HG03159 (cell line): ENCODE data around the gene REC8.

Experiments used
- ATAC-seq: cut with Tn5 transposase; IDR thresholded peaks from one replicate; pipeline ENCODE4 v1.9.1; 2021; ENCODE audit warnings: mild to moderate bottlenecking, moderate library complexity; ENCODE audit not compliant: unreplicated experiment

The REC8 gene

GRCh38 chr14:24171422-24172260, at the start of gene REC8:
Gene REC8 (plus strand): TSS chr14:24172080. CDS start chr14:24172553, 473 bp downstream.
- ATAC-seq, result peak; percentile 80

DNA sequence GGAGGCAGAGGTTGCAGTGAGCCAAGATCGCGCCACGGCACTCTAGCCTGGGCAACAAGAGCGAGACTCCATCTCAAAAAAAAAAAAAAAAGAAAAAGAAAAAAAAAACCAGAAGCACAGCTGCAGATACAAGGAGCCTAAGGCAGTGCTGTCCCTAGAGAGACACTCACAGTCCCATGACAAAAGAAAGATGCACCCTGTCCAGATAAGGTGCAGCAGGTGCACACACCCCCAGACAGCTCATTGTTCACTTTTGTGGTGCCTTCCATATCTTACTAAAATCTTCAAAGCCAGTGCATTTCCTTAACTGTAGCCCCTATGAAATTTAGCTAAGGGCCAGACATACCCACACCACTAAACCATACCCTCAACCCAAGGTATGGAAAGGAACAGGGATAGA, 49.5 kb upstream of the REC8 start:
- no peak for ATAC-seq

GRCh38 chr14:24122898-24123297, 49.0 kb upstream of the REC8 start:
- no peak for ATAC-seq

DNA sequence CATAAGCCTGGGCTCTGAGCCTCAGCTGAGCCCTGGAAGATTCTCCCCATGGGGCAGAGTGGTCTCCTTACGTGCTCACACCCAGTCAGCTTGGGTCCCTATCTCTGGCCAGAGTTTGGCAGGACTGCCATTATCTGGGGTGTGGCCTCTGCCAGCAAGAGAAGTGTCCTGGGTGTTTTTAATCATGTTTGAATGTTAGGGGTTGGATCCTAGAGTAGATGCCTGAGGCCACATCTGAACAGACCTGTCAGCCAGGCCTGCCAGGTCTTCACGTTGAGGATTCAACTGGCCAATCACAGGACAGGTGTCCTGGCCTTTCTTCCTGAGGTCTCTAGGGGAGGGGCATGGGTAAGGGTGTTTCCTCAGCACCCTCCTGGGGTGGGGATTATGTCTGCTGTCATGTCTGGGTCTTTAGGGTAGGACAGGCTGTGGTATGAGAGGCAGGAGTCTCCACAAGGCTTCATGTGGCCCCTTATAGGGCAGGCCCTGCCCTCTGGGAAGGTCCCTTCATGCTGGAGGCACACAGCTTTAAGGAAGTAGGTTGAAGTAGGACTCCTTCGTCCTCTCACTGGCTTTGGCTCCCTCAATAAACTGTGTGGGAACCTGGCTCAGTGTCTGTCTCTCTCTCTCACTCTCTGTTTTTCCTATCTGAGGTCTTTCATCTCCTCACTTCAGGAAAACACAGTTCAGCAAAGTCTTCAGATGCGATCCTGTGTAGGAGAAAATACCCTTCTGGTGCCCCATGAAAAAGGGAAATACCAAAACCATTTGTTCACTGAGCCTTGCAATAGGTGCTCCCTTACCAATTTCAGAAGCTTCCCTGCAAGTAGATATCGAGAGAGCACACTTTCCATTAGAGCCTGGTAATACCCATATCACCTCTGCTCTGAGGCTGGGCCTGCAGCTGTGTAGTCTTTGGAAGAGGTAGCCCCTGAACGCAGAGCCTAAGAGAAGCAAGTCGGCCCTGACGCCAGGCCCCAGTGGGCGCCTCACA, 48.2 kb upstream of the REC8 start:
- ATAC-seq, result no peak

DNA sequence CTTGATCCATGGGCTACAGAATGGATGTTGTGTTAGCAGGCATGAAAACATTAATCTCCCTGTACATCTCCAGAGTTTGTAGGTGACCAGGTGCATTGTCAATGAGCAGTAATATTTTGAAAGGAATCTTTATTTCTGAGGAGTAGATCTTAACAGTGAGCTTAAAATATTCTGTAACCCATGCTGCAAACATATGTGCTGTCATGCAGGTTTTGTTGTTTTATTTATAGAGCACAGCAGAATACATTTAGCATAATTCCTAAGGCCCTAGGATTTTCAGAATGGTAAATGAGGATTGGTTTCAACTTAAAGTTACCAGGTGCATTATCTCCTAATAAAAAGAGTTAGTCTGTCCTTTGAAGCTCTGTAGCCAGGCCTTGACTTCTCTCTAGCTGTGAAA, 44.9 kb upstream of the REC8 start:
- ATAC-seq, result no peak

DNA sequence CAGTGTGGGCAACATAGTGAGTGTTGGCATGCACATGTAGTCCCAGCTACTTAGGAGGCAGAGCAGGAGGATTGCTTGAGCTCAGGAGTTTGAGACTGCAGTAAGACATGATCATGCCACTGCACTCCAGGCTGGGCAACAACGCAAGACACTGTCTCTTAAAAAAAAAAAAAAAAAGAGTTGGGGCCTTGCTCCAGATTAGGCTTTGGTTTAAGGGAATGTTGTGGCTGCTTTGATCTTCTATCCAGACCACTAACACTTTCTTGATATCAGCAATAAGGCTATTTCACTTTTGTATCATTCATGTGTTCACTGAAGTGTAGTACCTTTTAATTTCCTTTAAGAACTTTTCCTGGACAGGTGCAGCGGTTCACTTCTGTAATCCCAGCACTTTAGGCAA, 44.2 kb upstream of the REC8 start:
- ATAC-seq, result no peak

- no peak for ATAC-seq
Measured at GRCh38 chr14:24129410-24129998, 42.4 kb upstream of the REC8 start.

DNA sequence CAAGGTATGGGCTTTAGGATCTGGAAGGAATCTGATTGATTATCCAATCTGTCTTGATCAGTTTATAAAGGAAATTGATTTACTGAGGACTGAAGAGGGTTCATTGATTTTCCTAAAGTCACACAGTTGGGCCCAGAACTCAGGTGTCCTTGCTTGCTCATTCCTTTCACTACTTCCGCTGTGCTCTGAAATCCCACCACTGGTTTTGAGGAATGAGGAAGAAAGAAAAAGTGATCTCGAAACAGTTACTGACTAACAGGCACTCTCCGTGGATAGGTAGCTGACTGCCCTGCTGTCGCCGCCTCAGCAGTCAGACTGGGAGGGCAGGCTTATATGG, 41.5 kb upstream of the REC8 start, which contains the start of gene FITM1:
Gene FITM1, plus strand, starts transcription at position 280 of the 337 bp plus-strand sequence. CDS start 905 bp downstream, outside the sequence.
- ATAC-seq, result no peak

DNA sequence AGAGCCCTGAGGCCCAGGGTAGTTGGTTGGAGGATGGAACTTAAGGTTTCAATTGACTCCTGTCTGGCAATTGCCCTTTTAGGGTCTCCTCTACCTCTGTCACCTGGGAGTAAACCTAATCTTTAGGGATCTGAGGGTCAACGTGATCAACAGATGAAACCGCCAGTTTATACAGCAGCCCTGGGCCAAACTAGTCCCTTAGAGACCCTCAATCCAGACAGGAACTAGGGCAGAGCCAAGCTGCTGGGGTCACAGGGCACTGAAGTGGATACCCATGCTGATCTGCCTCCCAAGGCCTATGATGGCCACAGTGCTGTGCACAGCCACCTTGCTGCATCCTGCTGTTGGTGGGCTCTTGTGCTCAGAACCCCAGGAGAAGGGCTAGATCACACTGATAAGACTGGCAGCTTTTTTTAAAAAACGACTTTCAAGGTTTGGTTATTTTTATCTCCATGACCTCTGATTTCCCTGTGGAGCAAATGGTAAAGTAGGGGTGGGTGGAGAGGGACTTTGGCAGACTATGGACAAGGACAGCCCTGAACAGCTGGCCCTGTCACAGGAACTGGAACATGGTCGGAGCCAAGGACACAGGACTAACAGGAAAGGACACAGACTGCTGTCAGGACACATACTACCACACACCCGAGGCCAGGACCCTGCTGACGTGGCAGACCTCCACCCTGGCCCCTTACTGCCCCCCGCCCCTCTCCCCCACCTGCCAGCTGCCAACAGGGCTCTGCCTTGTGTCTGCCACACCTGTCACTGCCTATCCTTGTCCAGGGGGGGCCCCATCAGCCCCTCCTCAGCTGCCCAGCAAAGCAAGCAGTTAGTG, 40.9 kb upstream of the REC8 start:
- no peak for ATAC-seq

DNA sequence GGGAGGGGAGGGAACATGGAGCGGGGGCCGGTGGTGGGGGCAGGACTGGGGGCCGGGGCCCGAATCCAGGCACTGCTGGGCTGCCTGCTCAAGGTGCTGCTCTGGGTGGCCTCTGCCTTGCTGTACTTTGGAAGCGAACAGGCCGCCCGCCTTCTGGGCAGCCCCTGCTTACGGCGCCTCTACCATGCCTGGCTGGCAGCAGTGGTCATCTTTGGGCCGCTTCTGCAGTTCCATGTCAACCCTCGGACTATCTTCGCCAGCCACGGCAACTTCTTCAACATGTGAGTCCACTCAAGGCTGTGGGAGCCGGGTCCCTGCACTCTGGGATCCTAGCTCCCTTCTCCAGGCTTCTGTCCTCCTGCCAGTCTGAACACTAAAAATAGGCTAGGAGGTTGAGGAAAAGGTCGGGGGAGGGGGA, 40.3 kb upstream of the REC8 start:
- ATAC-seq, result no peak

GRCh38 chr14:24132061-24132685, 39.7 kb upstream of the REC8 start:
- ATAC-seq, result no peak

DNA sequence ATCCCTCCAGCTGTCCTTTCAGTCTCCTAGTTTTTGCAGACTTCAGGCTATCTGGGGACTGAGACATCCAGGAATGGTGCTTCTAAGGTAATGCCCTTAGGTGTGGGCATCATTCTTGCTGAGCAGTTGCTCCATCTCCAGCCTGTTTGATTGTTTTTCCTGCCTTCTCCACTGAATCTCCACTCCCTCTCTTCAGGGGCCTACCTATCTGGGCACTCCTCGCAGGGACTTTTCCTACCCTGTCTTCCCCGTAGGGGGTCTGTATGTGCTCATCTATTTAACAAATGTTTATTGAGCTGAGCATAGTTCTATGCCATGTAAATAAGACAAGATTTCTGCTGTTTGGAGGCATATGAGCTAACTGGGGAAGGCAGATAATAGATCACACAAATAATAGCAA, 38.9 kb upstream of the REC8 start:
- ATAC-seq, result no peak

- no peak for ATAC-seq
Measured at GRCh38 chr14:24133735-24134134, 38.1 kb upstream of the REC8 start.

DNA sequence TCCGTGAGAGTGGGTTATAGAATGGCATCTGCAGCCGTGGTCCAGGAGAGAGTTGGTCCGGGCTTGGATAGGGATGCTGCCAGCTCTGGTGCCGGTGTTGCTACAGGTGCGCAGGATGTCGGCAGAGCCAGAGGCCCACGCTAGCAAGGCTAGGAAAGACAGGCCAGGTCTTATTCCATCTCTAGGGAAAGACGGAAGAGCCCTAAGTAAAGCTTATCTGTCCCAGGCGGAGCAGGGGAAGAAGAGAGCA, 36.4 kb upstream of the REC8 start:
- ATAC-seq, result peak; percentile 15

GRCh38 chr14:24135834-24136683, 35.8 kb upstream of the REC8 start, which contains the start of gene PSME1:
Gene PSME1 (plus strand): TSS chr14:24136194. CDS start chr14:24136263, 69 bp downstream.
- ATAC-seq, result peak; percentile 81

- ATAC-seq, result no peak
Measured at GRCh38 chr14:24136684-24137528, 35.0 kb upstream of the REC8 start.

DNA sequence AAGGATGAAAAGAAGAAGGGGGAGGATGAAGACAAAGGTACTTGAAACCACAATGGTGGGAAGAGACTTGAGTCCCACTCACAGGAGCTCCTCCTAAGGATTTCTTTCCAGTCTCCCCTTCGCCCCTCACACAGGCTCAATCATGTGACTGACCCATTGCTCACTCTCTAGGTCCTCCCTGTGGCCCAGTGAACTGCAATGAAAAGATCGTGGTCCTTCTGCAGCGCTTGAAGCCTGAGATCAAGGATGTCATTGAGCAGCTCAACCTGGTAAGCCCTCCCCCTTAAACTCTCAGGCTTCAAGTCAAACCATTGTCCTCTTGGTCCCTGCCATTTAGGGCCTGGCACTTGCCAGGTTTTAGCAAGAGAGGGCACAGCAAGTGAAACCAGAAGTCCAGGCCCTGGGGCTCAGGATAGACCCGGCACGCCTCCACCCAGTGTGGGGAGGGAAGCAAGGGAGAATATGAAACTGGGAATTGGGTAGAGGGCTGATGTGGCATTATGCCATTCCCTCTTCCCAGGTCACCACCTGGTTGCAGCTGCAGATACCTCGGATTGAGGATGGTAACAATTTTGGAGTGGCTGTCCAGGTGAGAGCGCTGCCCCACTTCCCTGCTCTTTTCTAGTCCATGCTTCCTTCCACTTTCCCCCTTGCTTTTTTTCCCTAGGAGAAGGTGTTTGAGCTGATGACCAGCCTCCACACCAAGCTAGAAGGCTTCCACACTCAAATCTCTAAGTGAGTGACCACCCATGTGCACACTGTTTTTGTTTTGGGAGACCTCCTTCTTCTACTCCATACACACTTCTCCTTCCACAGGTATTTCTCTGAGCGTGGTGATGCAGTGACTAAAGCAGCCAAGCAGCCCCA, 34.1 kb upstream of the REC8 start:
- no peak for ATAC-seq
